ENCODE results near the gene TTC9C. TPM values are rescaled to one million over a fixed set of nuclear protein-coding genes. Genes with fewer than 3 reads are reported as not detected.

The TTC9C gene
- total and polyA plus RNA-seq, 2 of the 13 experiments (the other 11 are each of a cell fraction or from before 2014, with no cell fraction given) = 28.0 to 36.4 TPM

DNA sequence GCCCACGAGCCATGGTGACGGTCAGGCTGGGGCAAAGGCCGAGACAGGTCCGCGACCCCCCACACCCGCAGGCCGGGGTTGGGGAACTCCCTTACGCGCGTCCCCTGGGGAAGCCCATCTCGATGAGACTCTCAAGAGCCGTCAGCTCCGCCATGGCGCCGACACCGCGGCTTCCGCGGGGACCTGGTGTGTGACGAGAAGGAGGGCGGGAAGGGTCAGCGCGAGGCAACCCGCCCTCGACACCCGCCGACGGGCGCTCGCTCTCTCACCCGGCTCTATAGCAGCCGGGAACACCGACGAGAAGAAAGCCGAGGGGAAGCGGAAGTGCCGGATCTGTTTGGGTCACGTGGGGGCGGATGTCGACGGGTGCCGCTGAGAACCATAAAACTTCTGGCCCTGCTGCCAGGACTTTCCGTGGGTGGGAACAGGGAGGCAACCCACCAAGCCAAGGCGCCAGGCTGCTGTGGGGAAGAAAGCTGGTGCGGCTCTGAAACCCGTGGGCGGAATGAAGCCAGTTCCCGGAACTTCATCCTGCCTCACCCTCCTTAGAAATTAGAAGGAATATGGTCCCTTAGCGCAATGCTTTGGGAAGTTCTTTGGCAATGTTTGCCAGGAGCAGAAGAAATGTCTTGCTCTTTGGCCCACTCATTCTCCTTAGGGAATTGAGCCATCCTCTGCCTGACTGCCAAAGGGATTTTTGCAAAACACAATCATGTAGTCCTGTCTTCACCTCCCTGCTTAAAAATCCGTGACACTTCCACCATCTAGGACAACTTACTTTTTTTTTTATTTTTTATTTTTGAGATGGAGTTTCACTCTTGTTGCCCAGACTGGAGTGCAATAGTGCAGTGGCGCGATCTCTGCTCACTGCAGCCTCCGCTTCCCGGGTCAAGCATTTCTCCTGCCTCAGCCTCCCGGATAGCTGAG, 49.3 kb upstream of the TTC9C start, which contains the start of gene UBXN1 (continued):
- TF ChIP-seq GPN1 (CRISPR knock-in tag; IDR thresholded peaks at IDR 0.05; ENCODE audit: borderline replicate concordance) (no peak), SUZ12 (IDR thresholded peaks at IDR 0.05; ENCODE audit: low read depth, low read length) (no peak), ZNF782 (CRISPR knock-in tag; IDR thresholded peaks at IDR 0.05; ENCODE audit: borderline replicate concordance) (peak; percentile 75; the same call in 1 of the 2 replicates), IRX3 (CRISPR knock-in tag; IDR thresholded peaks at IDR 0.05; ENCODE audit: borderline replicate concordance, low read depth) (no peak), HNRNPL (IDR thresholded peaks at IDR 0.05; ENCODE audit: low read depth, low read length) (peak; percentile 69; the same call in 1 of the 2 replicates), PHF5A (CRISPR knock-in tag; IDR thresholded peaks at IDR 0.05; ENCODE audit: low read depth, unreplicated experiment) (peak; percentile 60), EHMT2 (IDR thresholded peaks at IDR 0.05; ENCODE audit: borderline replicate concordance, low read depth, low read length) (no peak), SALL1 (CRISPR knock-in tag; IDR thresholded peaks at IDR 0.05) (peak; percentile 86), RFX3 (CRISPR knock-in tag; IDR thresholded peaks at IDR 0.05) (no peak), ZSCAN30 (CRISPR knock-in tag; IDR thresholded peaks at IDR 0.05) (no peak), ZNF484 (CRISPR knock-in tag; IDR thresholded peaks at IDR 0.05; ENCODE audit: borderline replicate concordance, low read depth) (no peak), HOXA9 (CRISPR knock-in tag; IDR thresholded peaks at IDR 0.05; ENCODE audit: borderline replicate concordance) (no peak), YEATS2 (CRISPR knock-in tag; IDR thresholded peaks at IDR 0.05; ENCODE audit: borderline replicate concordance) (peak; percentile 97), PITX1 (CRISPR knock-in tag; IDR thresholded peaks at IDR 0.05) (peak; percentile 63; the same call in 1 of the 2 replicates), ZNF720 (CRISPR knock-in tag; IDR thresholded peaks at IDR 0.05) (no peak), BRD4 (CRISPR knock-in tag; IDR thresholded peaks at IDR 0.05) (no peak)
- TF ChIP-seq, protein P1, sequence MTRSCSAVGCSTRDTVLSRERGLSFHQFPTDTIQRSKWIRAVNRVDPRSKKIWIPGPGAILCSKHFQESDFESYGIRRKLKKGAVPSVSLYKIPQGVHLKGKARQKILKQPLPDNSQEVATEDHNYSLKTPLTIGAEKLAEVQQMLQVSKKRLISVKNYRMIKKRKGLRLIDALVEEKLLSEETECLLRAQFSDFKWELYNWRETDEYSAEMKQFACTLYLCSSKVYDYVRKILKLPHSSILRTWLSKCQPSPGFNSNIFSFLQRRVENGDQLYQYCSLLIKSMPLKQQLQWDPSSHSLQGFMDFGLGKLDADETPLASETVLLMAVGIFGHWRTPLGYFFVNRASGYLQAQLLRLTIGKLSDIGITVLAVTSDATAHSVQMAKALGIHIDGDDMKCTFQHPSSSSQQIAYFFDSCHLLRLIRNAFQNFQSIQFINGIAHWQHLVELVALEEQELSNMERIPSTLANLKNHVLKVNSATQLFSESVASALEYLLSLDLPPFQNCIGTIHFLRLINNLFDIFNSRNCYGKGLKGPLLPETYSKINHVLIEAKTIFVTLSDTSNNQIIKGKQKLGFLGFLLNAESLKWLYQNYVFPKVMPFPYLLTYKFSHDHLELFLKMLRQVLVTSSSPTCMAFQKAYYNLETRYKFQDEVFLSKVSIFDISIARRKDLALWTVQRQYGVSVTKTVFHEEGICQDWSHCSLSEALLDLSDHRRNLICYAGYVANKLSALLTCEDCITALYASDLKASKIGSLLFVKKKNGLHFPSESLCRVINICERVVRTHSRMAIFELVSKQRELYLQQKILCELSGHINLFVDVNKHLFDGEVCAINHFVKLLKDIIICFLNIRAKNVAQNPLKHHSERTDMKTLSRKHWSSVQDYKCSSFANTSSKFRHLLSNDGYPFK (CRISPR knock-in tag; IDR thresholded peaks at IDR 0.05; ENCODE audit: borderline replicate concordance) = peak; percentile 83; the same call in 1 of the 2 replicates
- TF ChIP-seq, protein P2, sequence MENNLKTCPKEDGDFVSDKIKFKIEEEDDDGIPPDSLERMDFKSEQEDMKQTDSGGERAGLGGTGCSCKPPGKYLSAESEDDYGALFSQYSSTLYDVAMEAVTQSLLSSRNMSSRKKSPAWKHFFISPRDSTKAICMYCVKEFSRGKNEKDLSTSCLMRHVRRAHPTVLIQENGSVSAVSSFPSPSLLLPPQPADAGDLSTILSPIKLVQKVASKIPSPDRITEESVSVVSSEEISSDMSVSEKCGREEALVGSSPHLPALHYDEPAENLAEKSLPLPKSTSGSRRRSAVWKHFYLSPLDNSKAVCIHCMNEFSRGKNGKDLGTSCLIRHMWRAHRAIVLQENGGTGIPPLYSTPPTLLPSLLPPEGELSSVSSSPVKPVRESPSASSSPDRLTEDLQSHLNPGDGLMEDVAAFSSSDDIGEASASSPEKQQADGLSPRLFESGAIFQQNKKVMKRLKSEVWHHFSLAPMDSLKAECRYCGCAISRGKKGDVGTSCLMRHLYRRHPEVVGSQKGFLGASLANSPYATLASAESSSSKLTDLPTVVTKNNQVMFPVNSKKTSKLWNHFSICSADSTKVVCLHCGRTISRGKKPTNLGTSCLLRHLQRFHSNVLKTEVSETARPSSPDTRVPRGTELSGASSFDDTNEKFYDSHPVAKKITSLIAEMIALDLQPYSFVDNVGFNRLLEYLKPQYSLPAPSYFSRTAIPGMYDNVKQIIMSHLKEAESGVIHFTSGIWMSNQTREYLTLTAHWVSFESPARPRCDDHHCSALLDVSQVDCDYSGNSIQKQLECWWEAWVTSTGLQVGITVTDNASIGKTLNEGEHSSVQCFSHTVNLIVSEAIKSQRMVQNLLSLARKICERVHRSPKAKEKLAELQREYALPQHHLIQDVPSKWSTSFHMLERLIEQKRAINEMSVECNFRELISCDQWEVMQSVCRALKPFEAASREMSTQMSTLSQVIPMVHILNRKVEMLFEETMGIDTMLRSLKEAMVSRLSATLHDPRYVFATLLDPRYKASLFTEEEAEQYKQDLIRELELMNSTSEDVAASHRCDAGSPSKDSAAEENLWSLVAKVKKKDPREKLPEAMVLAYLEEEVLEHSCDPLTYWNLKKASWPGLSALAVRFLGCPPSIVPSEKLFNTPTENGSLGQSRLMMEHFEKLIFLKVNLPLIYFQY (CRISPR knock-in tag; IDR thresholded peaks at IDR 0.05; ENCODE audit: borderline replicate concordance) = peak; percentile 40; the same call in 1 of the 2 replicates
- TF ChIP-seq, protein P3, sequence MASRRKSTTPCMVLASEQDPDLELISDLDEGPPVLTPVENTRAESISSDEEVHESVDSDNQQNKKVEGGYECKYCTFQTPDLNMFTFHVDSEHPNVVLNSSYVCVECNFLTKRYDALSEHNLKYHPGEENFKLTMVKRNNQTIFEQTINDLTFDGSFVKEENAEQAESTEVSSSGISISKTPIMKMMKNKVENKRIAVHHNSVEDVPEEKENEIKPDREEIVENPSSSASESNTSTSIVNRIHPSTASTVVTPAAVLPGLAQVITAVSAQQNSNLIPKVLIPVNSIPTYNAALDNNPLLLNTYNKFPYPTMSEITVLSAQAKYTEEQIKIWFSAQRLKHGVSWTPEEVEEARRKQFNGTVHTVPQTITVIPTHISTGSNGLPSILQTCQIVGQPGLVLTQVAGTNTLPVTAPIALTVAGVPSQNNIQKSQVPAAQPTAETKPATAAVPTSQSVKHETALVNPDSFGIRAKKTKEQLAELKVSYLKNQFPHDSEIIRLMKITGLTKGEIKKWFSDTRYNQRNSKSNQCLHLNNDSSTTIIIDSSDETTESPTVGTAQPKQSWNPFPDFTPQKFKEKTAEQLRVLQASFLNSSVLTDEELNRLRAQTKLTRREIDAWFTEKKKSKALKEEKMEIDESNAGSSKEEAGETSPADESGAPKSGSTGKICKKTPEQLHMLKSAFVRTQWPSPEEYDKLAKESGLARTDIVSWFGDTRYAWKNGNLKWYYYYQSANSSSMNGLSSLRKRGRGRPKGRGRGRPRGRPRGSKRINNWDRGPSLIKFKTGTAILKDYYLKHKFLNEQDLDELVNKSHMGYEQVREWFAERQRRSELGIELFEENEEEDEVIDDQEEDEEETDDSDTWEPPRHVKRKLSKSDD (CRISPR knock-in tag; IDR thresholded peaks at IDR 0.05; ENCODE audit: low read depth) = no peak
